HepG2 (cell line): ENCODE measurements around the gene CCL17. TPM values are rescaled to one million over a fixed set of nuclear protein-coding genes. Genes with fewer than 3 reads are reported as not detected.
A peak's percentile ranks its signal among the peaks of the same experiment; 100 is the strongest.

Experiments
- ATAC-seq: fragments of 200-7000 bp; cut with Tn5 transposase; 3 replicates; pipeline ENCODE4 v1.9.1; 2020; ENCODE audit warnings: mild to moderate bottlenecking, moderate library complexity
- BruUV-seq: library from RNA; stranded (reverse); fragments of 400-500 nt; replicated peaks from 2 replicates; lab custom pipeline; 2021; lab: Mats Ljungman, UMichigan
- CTCF ChIA-PET: fragments of 300-600 bp; formaldehyde crosslinking; extraction: SDS; loops from one replicate; lab custom pipeline; 2021; ENCODE audit warnings: low total read pairs, inconsistent platforms, low intra/inter-chr PET ratio; lab: Yijun Ruan, JAX
- POLR2A ChIA-PET: fragments of 350-600 bp; sonication (Branson Sonifier 250); formaldehyde crosslinking; loops from one replicate; lab custom pipeline; 2020; ENCODE audit warnings: antibody characterized with exemption, inconsistent platforms; lab: Yijun Ruan, JAX
- DNase-seq: peaks from one replicate; pipeline ENCODE4 v3.0.0-alpha.2; 2015; ENCODE audit warnings: low spot score
- FAIRE-seq: peaks from 3 replicates; lab custom pipeline; 2011; peaks lifted over from hg19 to GRCh38; lab: Jason Lieb, UNC
- H2AFZ ChIP-seq: one replicate; pipeline ENCODE4 v1.6.1; 2011; ENCODE audit warnings: low read length, inconsistent platforms
- H3K27ac ChIP-seq: fragments of 300-600 bp; 3 replicates; pipeline ENCODE4 v1.8.0; 2011; ENCODE audit warnings: mixed run types, mild to moderate bottlenecking, mixed read lengths, low read length, inconsistent platforms; ENCODE audit not compliant: insufficient read depth; ENCODE audit errors: extremely low read length
- H3K27me3 ChIP-seq, 2 experiments: fragments of 200-600 bp in 1 of 2; 2 replicates in 1 of 2; 3 replicates in 1 of 2; pipeline versions ENCODE4 v1.6.0 to v1.8.0; 2011; ENCODE audit warnings: low read length in 2 of 2, mild to moderate bottlenecking in 2 of 2, moderate library complexity in 2 of 2, inconsistent platforms in 1 of 2; ENCODE audit not compliant: insufficient read depth in 2 of 2, control insufficient read depth in 1 of 2
- H3K36me3 ChIP-seq, 2 experiments: fragments of 200-600 bp in 1 of 2; replicated peaks in 1 of 2; 2 replicates in 1 of 2; 3 replicates in 1 of 2; pipeline versions ENCODE4 v1.5.1 to v1.8.0; 2011; ENCODE audit warnings: low read length in 2 of 2, inconsistent platforms in 1 of 2; ENCODE audit not compliant: insufficient read depth in 2 of 2, control insufficient read depth in 1 of 2
- H3K4me1 ChIP-seq: 2 replicates; pipeline ENCODE4 v1.5.1; 2012; ENCODE audit warnings: low read length, inconsistent platforms; ENCODE audit not compliant: insufficient read depth
- H3K4me2 ChIP-seq: 2 replicates; pipeline ENCODE4 v1.6.0; 2011; ENCODE audit warnings: low read depth, low read length, inconsistent platforms
- H3K4me3 ChIP-seq, 3 experiments: fragments of 200-600 bp in 1 of 3; sonication (generic), shearing (Covaris generic) in 1 of 3; replicated peaks in 1 of 3; 2 replicates each; pipeline ENCODE4 v1.5.1; 2011 to 2016; ENCODE audit warnings: low read length in 3 of 3, inconsistent platforms in 2 of 3, low read depth in 2 of 3, mild to moderate bottlenecking in 2 of 3, control low read depth in 1 of 3, mixed read lengths in 1 of 3; ENCODE audit not compliant: insufficient read depth in 1 of 3
- H3K79me2 ChIP-seq: one replicate; pipeline ENCODE4 v1.6.1; 2011; ENCODE audit warnings: low read length, inconsistent platforms; ENCODE audit not compliant: insufficient read depth
- H3K9ac ChIP-seq: 2 replicates; pipeline ENCODE4 v1.6.0; 2011; ENCODE audit warnings: mild to moderate bottlenecking, low read depth, low read length, inconsistent platforms; ENCODE audit not compliant: insufficient read depth
- H3K9me3 ChIP-seq: 2 replicates; pipeline ENCODE4 v1.5.1; 2012; ENCODE audit warnings: mild to moderate bottlenecking, low read length
- H4K20me1 ChIP-seq: 2 replicates; pipeline ENCODE4 v1.6.0; 2011; ENCODE audit warnings: inconsistent platforms, mild to moderate bottlenecking, low read length, moderate library complexity; ENCODE audit not compliant: insufficient read depth
- FOXP4 ChIP-seq: sonication (generic); formaldehyde crosslinking; IDR thresholded peaks from 2 replicates; pipeline ENCODE4 v1.4.0; 2020; ENCODE audit warnings: missing genetic modification reagents
- HDAC6 ChIP-seq: fragments of 200-600 bp; sonication (generic); IDR thresholded peaks from 2 replicates; pipeline ENCODE4 v1.7.0; 2017; ENCODE audit warnings: mild to moderate bottlenecking, antibody characterized with exemption, low read length, low read depth
- PRDM4 ChIP-seq: sonication (generic); formaldehyde crosslinking; IDR thresholded peaks from 2 replicates; pipeline ENCODE4 v1.9.0; 2021; ENCODE audit warnings: missing genetic modification reagents, borderline replicate concordance
- TOPORS ChIP-seq: sonication (generic); formaldehyde crosslinking; IDR thresholded peaks from 2 replicates; pipeline ENCODE4 v1.8.0; 2023; ENCODE audit warnings: mild to moderate bottlenecking, missing genetic modification reagents
- XRCC5 ChIP-seq: fragments of 200-400 bp; formaldehyde crosslinking; optimal IDR thresholded peaks from 2 replicates; pipeline ENCODE3; 2017; ENCODE audit warnings: mild to moderate bottlenecking, low read length
- ZFX ChIP-seq: sonication (generic); formaldehyde crosslinking; IDR thresholded peaks from 2 replicates; pipeline ENCODE4 v1.4.0; 2020; ENCODE audit warnings: mild to moderate bottlenecking, low read depth, missing genetic modification reagents, moderate library complexity
- ZNF354B ChIP-seq: sonication (generic); formaldehyde crosslinking; IDR thresholded peaks from 2 replicates; pipeline ENCODE4 v1.8.0; 2022; ENCODE audit warnings: mild to moderate bottlenecking, missing genetic modification reagents
- ZNF512 ChIP-seq: sonication (generic); formaldehyde crosslinking; IDR thresholded peaks from 2 replicates; pipeline ENCODE4 v1.4.0; 2020; ENCODE audit warnings: mild to moderate bottlenecking, missing genetic modification reagents
- ZNF605 ChIP-seq: sonication (generic); formaldehyde crosslinking; IDR thresholded peaks from 2 replicates; pipeline ENCODE4 v1.8.0; 2022; ENCODE audit warnings: mild to moderate bottlenecking, missing genetic modification reagents
- ZNF619 ChIP-seq: sonication (generic); formaldehyde crosslinking; IDR thresholded peaks from 2 replicates; pipeline ENCODE4 v1.4.0; 2020; ENCODE audit warnings: mild to moderate bottlenecking, missing genetic modification reagents
- WGBS: methylation state at CpG from one replicate; pipeline ENCODE4 v1.1.6; 2017; ENCODE audit warnings: low lambda C conversion rate; 5-methylcytosine and 5-hydroxymethylcytosine counted together
- in situ Hi-C: cut with HindIII; loops from 2 replicates; pipeline ENCODE4 v1.10.0; 2017; ENCODE audit warnings: low pct_unique_long_range_greater_than_20kb; ENCODE audit not compliant: extremely low pct_ligation_motif_present
- intact Hi-C: fragments of 100-400 bp; cut with micrococcal nuclease; formaldehyde crosslinking; loops from one replicate; pipeline ENCODE4 v1.10.0; 2022; ENCODE audit not compliant: unreplicated experiment
- polyA plus RNA-seq, 8 experiments: library from polyadenylated mRNA; depleted of rRNA in 3 of 8; stranded (reverse) in 7 of 8; unstranded in 1 of 8; fragments of >200 nt; fragmentation: Illumina TruSeq in 4 of 8; extraction: Trizol in 4 of 8; gene quantifications; 2 replicates each; pipeline versions ENCODE4 v1.2.1 to v1.2.3, GENCODE V29; 2011 to 2016; ENCODE audit warnings: low read depth in 4 of 8, missing spikeins in 1 of 8, mixed read lengths in 1 of 8; ENCODE audit not compliant: insufficient read depth in 1 of 8
- total RNA-seq, 5 experiments: library from RNA; depleted of rRNA; stranded (reverse); fragments of >200 nt; fragmentation: Illumina TruSeq; extraction: Trizol; gene quantifications; 2 replicates each; pipeline ENCODE4 v1.2.3, GENCODE V29; 2016; ENCODE audit warnings: low read depth in 1 of 5

Gene CCL17
- total and polyA plus RNA-seq, 2 of the 13 experiments (the other 11 are each of a cell fraction or from before 2014, with no cell fraction given): not detected

GRCh38 chr16:57386381-57386951 lies 18.1 kb upstream of the CCL17 start (continued):
- TF ChIP-seq PRDM4 (CRISPR knock-in tag) (no peak), HDAC6 (no peak), ZFX (CRISPR knock-in tag) (no peak), ZNF605 (CRISPR knock-in tag) (no peak), ZNF354B (no peak)

- Histone ChIP-seq H3K4me2 (no peak overlapping the region), H3K9ac (no peak overlapping the region), H2AFZ (no peak overlapping the region), H3K36me3 (peaks cover 3 to 6% of the 10 kb centered on the region in 2 experiments; a peak in 3 of 5 replicates), H3K4me1 (peaks cover 55% of the 10 kb centered on the region), H3K9me3 (no peaks in the 10 kb centered on the region), H3K4me3 (no peak overlapping the region), H3K27me3 (peaks cover 2 to 11% of the 10 kb centered on the region in 2 experiments; a peak in 4 of 5 replicates), H4K20me1 (no peaks in the 10 kb centered on the region), H3K27ac (no peak overlapping the region), H3K79me2 (no peaks in the 10 kb centered on the region)
- DNase-seq (no peak), FAIRE-seq (no peak), ATAC-seq (no peak)
- intact Hi-C loops: no loop called here
- 33% methylated on average over 3 of the region's 3 CpGs for WGBS
- POLR2A ChIA-PET: interaction anchor here (3.8 kb wide), 1 partner anchor 15 kb away, joined by 34 read pairs; the partner anchor contains the start of gene CX3CL1
- CTCF ChIA-PET: no interaction called here
- in situ Hi-C loops: no loop called here
- BruUV-seq: no TSS peak
- peak; percentile 84 for TF ChIP-seq ZNF512 (CRISPR knock-in tag)
- TF ChIP-seq TOPORS (CRISPR knock-in tag): no peak
- no peak for TF ChIP-seq FOXP4
- TF ChIP-seq XRCC5: no peak
- TF ChIP-seq ZNF619 (CRISPR knock-in tag): no peak
Measured at GRCh38 chr16:57387598-57388354, 16.8 kb upstream of the CCL17 start.
